ENCODE results near the gene MAS1. TPM values are rescaled to one million over a fixed set of nuclear protein-coding genes. Genes with fewer than 3 reads are reported as not detected.

The MAS1 gene
- total and polyA plus RNA-seq, 2 of the 13 experiments (the other 11 are each of a cell fraction or from before 2014, with no cell fraction given): not detected

Other genes with a start within 250 kb of the MAS1 start
- 304 and 480 TPM in 2 replicates for gene SOD2, start 197.7 kb upstream of the MAS1 start, total RNA-seq (2016; rRNA removed; fragmentation: Illumina TruSeq; extraction: Trizol)
- 309 and 347 TPM in 2 replicates for gene SOD2, start 197.7 kb upstream of the MAS1 start, polyA plus RNA-seq (2011; rRNA removed)
- gene WTAP, start 163.5 kb upstream of the MAS1 start, total RNA-seq (2016; rRNA removed; fragmentation: Illumina TruSeq; extraction: Trizol): 167 and 203 TPM in 2 replicates
- 29.4 and 31.6 TPM in 2 replicates for gene WTAP, start 163.5 kb upstream of the MAS1 start, polyA plus RNA-seq (2011; rRNA removed)
- gene ACAT2, start 128.9 kb upstream of the MAS1 start, total RNA-seq (2016; rRNA removed; fragmentation: Illumina TruSeq; extraction: Trizol): 534 and 775 TPM in 2 replicates
- gene ACAT2, start 128.9 kb upstream of the MAS1 start, polyA plus RNA-seq (2011; rRNA removed): 121 and 132 TPM in 2 replicates
- gene TCP1, start 101.4 kb upstream of the MAS1 start, total RNA-seq (2016; rRNA removed; fragmentation: Illumina TruSeq; extraction: Trizol): 553 and 677 TPM in 2 replicates
- 102 and 116 TPM in 2 replicates for gene TCP1, start 101.4 kb upstream of the MAS1 start, polyA plus RNA-seq (2011; rRNA removed)
- gene MRPL18, start 100.5 kb upstream of the MAS1 start, total RNA-seq (2016; rRNA removed; fragmentation: Illumina TruSeq; extraction: Trizol): 176 and 241 TPM in 2 replicates
- gene MRPL18, start 100.5 kb upstream of the MAS1 start, polyA plus RNA-seq (2011; rRNA removed): 74.2 and 85.6 TPM in 2 replicates
- not detected in 2 replicates for gene PNLDC1, start 90.7 kb upstream of the MAS1 start, total RNA-seq (2016; rRNA removed; fragmentation: Illumina TruSeq; extraction: Trizol)
- 0.04 TPM in 1 of 2 replicates, not detected in the other for gene PNLDC1, start 90.7 kb upstream of the MAS1 start, polyA plus RNA-seq (2011; rRNA removed)
- 44.8 and 70.0 TPM in 2 replicates for gene IGF2R, start 78.1 kb downstream of the MAS1 start, total RNA-seq (2016; rRNA removed; fragmentation: Illumina TruSeq; extraction: Trizol)
- gene IGF2R, start 78.1 kb downstream of the MAS1 start, polyA plus RNA-seq (2011; rRNA removed): 38.3 and 54.8 TPM in 2 replicates
- gene SLC22A1, start 230.8 kb downstream of the MAS1 start, total RNA-seq (2016; rRNA removed; fragmentation: Illumina TruSeq; extraction: Trizol): 0.32 and 0.80 TPM in 2 replicates
- 0.82 and 0.87 TPM in 2 replicates for gene SLC22A1, start 230.8 kb downstream of the MAS1 start, polyA plus RNA-seq (2011; rRNA removed)

Measured in HepG2 (cell line).